ENCODE results near the gene FAM81B. TPM values are rescaled to one million over a fixed set of nuclear protein-coding genes. Genes with fewer than 3 reads are reported as not detected.

The FAM81B gene
- total RNA-seq, 1 donor from 2014 or later = not detected

DNA sequence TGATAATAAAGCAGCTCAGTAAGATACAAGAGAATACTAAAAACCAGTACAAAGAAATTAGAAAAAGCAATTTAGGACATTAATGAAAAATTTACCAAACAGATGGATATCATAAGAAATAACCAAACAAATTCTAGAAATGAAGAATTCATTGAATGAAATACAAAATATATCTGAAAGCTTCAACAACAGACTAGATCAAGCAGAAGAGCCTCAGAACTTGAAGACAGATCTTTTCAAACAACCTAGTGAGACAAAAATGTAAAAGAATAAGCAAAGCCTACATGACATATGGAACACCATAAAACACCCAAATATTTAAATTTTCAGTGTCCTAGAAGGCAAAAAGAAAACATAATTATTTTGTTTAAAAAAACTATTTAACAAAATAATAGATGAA lies 96.7 kb downstream of the FAM81B start:
- Mint-ChIP-seq H3K27ac (no peak overlapping the region), H3K27me3 (no peaks in the 10 kb centered on the region), H3K9me3 (ENCODE audit: low read depth) (peaks cover 16% of the 10 kb centered on the region), H3K4me1 (ENCODE audit: low read depth) (peaks cover 2% of the 10 kb centered on the region), H3K4me3 (ENCODE audit: low read depth) (no peak overlapping the region), H3K36me3 (ENCODE audit: insufficient read depth) (peaks cover 40% of the 10 kb centered on the region)
- DNase-seq (ENCODE audit: low spot score, unreplicated experiment) = no peak
- TF ChIP-seq, protein P1, sequence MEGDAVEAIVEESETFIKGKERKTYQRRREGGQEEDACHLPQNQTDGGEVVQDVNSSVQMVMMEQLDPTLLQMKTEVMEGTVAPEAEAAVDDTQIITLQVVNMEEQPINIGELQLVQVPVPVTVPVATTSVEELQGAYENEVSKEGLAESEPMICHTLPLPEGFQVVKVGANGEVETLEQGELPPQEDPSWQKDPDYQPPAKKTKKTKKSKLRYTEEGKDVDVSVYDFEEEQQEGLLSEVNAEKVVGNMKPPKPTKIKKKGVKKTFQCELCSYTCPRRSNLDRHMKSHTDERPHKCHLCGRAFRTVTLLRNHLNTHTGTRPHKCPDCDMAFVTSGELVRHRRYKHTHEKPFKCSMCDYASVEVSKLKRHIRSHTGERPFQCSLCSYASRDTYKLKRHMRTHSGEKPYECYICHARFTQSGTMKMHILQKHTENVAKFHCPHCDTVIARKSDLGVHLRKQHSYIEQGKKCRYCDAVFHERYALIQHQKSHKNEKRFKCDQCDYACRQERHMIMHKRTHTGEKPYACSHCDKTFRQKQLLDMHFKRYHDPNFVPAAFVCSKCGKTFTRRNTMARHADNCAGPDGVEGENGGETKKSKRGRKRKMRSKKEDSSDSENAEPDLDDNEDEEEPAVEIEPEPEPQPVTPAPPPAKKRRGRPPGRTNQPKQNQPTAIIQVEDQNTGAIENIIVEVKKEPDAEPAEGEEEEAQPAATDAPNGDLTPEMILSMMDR (IDR thresholded peaks at IDR 0.05; ENCODE audit: unreplicated experiment) = no peak

Other genes starting within 250 kb of the FAM81B start
- 1.7 and 2.1 TPM in 2 replicates for gene MCTP1, start 106.3 kb upstream of the FAM81B start, total RNA-seq
- gene SKIC3, start 163.6 kb downstream of the FAM81B start, total RNA-seq = 84.2 and 86.1 TPM in 2 replicates
- 11.2 and 11.5 TPM in 2 replicates for gene ARSK, start 163.7 kb downstream of the FAM81B start, total RNA-seq
- gene GPR150, start 228.7 kb downstream of the FAM81B start, total RNA-seq = not detected in 2 replicates